ENCODE results near the gene SGTA. TPM values are rescaled to one million over a fixed set of nuclear protein-coding genes. Genes with fewer than 3 reads are reported as not detected.
"Not testable (repeated sequence)": the region's sequence is repeated elsewhere in the genome, so short reads cannot be mapped to it uniquely, and the experiment has no call there.

Gene SGTA, protein sequence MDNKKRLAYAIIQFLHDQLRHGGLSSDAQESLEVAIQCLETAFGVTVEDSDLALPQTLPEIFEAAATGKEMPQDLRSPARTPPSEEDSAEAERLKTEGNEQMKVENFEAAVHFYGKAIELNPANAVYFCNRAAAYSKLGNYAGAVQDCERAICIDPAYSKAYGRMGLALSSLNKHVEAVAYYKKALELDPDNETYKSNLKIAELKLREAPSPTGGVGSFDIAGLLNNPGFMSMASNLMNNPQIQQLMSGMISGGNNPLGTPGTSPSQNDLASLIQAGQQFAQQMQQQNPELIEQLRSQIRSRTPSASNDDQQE
- total RNA-seq: 64.3 and 67.3 TPM in 2 replicates

DNA sequence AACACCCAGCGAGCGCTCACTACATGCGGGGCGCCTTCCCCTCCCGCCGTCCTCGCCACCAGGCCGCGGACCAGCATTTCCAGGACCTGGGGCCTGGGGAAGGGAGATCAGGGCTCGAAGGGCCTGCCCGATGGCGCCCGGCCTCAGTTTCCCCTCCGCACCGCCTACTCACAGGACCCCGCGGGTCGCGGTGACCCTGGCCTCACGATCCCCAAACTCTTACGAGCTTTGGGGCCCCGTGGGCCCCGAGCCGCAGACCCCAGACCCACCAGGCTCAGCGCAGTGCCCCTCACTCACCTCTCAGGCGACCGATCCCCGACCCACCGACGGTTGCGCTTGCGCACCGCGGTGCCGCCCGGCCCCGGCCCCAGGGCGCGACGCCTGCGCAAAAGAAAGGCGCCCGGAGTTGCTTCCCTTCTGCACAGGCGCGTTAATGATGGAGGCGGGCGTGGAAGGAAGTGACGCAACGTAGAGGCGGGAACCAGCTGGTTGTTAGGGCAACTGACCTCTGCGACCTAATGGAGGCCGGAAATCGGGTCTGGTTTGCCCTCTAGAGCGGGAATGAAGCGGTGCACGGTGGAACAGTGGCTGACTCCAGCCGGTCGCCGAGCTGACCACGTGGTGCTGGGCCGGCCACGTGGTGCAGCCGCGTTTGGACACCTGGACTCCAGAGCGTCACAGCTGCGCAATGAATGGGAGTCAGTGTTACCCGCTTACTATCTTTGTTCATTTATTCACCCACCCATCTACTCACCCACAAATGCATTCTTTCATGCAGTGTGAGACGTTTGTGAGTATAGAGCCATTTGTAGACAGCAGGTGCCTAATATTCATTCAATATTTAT is at the start of gene SGTA:
TSS of gene SGTA (minus strand) at position 338 of the 845 bp plus-strand sequence. CDS start 14,205 bp downstream, outside the sequence.
- Mint-ChIP-seq H3K9me3 (no peaks in the 10 kb centered on the region), H3K27me3 (ENCODE audit: low read depth) (no peaks in the 10 kb centered on the region), H3K36me3 (ENCODE audit: low read depth) (peaks cover 30% of the 10 kb centered on the region), H3K27ac (peak within 1 kb of the TSS; percentile 95), H3K4me1 (ENCODE audit: low read depth) (peaks cover 37% of the 10 kb centered on the region), H3K4me3 (ENCODE audit: low read depth) (peak within 1 kb of the TSS; percentile 93)
- intact Hi-C loops (cut with micrococcal nuclease): no loop called here
- DNase-seq (ENCODE audit: low spot score): peak; percentile 96

DNA sequence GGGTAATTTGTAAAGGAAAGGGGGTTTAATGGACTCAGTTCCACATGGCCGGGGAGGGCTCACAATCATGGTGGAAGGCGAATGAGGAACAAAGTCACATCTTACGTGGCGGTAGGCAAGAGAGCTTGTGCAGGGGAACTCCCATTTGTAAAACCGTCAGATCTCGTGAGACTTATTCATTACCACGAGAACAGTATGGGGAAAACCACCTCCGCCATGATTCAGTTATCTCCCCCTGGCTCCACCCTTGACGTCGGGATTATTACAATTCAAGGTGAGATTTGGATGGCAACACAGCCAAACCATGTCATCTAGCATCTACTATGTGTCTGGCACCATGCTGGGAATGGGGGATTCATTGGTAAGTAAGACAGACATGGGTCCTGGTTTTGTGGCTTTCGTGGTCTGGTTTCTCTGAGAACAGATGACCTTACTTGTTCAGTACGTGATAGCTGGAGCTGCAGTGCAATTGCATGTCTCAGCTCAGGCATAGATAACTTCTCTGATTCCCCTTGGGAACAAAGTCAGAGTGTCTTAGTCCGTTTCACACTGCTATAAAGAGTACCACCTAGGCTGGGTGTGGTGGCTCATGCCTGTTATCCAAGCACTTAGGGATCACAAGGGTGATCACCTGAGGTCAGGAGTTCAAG is 44.9 kb upstream of the SGTA start:
- Mint-ChIP-seq H3K27me3 (ENCODE audit: low read depth) (no peaks in the 10 kb centered on the region), H3K4me1 (ENCODE audit: low read depth) (no peaks in the 10 kb centered on the region), H3K9me3 (peaks cover 47% of the 10 kb centered on the region), H3K4me3 (ENCODE audit: low read depth) (no peak overlapping the region), H3K36me3 (ENCODE audit: low read depth) (peaks cover 40% of the 10 kb centered on the region), H3K27ac (no peak overlapping the region)
- intact Hi-C loops (cut with micrococcal nuclease): no loop called here
- no peak for DNase-seq (ENCODE audit: low spot score)

DNA sequence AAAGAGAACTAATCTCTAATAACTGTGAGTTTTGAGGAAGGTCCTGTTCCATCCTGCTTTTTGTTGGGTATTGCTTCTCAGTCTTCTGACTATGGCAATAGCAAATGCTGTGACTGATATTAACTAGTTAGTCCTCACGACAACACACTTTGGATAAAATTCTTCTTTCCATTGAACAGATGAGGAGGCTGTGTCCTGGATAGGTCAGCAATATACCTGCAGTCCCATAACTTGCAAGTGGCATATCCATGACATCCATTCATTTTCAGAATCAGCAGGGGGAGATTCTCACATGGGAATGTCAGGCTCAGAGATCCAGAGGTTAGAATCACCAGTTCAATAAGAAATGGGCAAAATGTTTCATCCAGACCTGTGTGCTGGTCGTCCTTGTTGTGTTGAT is 43.9 kb upstream of the SGTA start:
- no peaks in the 10 kb centered on the region for H3K4me1 Mint-ChIP-seq (ENCODE audit: low read depth)
- peaks cover 36% of the 10 kb centered on the region for H3K36me3 Mint-ChIP-seq (ENCODE audit: low read depth)
- no peak overlapping the region for H3K27ac Mint-ChIP-seq
- no peak overlapping the region for H3K4me3 Mint-ChIP-seq (ENCODE audit: low read depth)
- no peaks in the 10 kb centered on the region for H3K27me3 Mint-ChIP-seq (ENCODE audit: low read depth)
- peaks cover 38% of the 10 kb centered on the region for H3K9me3 Mint-ChIP-seq
- no peak for DNase-seq (ENCODE audit: low spot score)
- intact Hi-C loops (cut with micrococcal nuclease): no loop called here

GRCh38 chr19:2824129-2824528 is 41.1 kb upstream of the SGTA start:
- intact Hi-C loops (cut with micrococcal nuclease): no loop called here
- Mint-ChIP-seq H3K27ac (no peak overlapping the region), H3K9me3 (peaks cover 30% of the 10 kb centered on the region), H3K4me1 (ENCODE audit: low read depth) (no peaks in the 10 kb centered on the region), H3K27me3 (ENCODE audit: low read depth) (no peaks in the 10 kb centered on the region), H3K4me3 (ENCODE audit: low read depth) (no peak overlapping the region), H3K36me3 (ENCODE audit: low read depth) (peaks cover 28% of the 10 kb centered on the region)
- no peak for DNase-seq (ENCODE audit: low spot score)

- DNase-seq (ENCODE audit: low spot score): no peak
- Mint-ChIP-seq H3K36me3 (ENCODE audit: low read depth) (peaks cover 28% of the 10 kb centered on the region), H3K9me3 (peaks cover 28% of the 10 kb centered on the region), H3K4me3 (ENCODE audit: low read depth) (no peak overlapping the region), H3K4me1 (ENCODE audit: low read depth) (no peaks in the 10 kb centered on the region), H3K27ac (no peak overlapping the region), H3K27me3 (ENCODE audit: low read depth) (no peaks in the 10 kb centered on the region)
- intact Hi-C loops (cut with micrococcal nuclease): no loop called here
These were observed 40.6 kb upstream of the SGTA start for GRCh38 chr19:2823646-2824045.

- Mint-ChIP-seq H3K4me3 (ENCODE audit: low read depth) (no peak overlapping the region), H3K27ac (no peak overlapping the region), H3K4me1 (ENCODE audit: low read depth) (no peaks in the 10 kb centered on the region), H3K27me3 (ENCODE audit: low read depth) (no peaks in the 10 kb centered on the region), H3K36me3 (ENCODE audit: low read depth) (peaks cover 20% of the 10 kb centered on the region), H3K9me3 (peaks cover 20% of the 10 kb centered on the region)
- no peak for DNase-seq (ENCODE audit: low spot score)
- intact Hi-C loops (cut with micrococcal nuclease): no loop called here
These were observed 39.8 kb upstream of the SGTA start for GRCh38 chr19:2822846-2823245.

DNA sequence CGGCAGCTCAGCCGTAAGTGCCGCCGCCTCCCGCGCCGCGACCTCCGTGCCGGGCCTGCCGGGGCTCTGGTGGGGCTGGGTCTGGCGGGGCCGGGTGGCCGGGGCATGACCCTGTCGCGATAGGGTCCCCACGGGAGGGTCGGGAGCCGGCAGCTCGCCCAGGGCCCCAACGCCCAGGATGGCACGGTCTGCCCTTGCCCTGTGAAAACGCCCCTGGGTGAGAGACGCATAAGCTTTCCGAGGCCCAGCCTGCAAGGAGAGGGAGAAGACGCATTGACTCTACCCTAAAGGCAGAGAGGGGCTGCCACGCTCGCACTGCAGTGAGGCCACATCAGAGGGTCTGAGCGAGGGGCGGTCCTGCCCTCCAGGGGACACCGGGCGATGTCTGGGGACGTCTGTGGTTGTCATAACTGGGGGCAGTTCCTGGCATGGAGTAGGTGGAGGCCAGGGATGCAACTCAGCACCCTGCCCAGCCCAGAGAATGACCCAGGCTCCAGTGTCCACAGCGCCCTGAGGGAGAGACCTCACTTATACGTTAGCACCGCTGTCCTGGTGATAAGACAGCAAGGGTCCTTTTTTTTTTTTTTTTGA is 37.1 kb upstream of the SGTA start:
- no peak overlapping the region for H3K27ac Mint-ChIP-seq
- DNase-seq (ENCODE audit: low spot score): no peak
- no peaks in the 10 kb centered on the region for H3K4me1 Mint-ChIP-seq (ENCODE audit: low read depth)
- peak overlapping the region; percentile 79 for H3K4me3 Mint-ChIP-seq (ENCODE audit: low read depth)
- peaks cover 8% of the 10 kb centered on the region for H3K9me3 Mint-ChIP-seq
- peaks cover 6% of the 10 kb centered on the region for H3K36me3 Mint-ChIP-seq (ENCODE audit: low read depth)
- intact Hi-C loops (cut with micrococcal nuclease): no loop called here
- no peaks in the 10 kb centered on the region for H3K27me3 Mint-ChIP-seq (ENCODE audit: low read depth)

DNA sequence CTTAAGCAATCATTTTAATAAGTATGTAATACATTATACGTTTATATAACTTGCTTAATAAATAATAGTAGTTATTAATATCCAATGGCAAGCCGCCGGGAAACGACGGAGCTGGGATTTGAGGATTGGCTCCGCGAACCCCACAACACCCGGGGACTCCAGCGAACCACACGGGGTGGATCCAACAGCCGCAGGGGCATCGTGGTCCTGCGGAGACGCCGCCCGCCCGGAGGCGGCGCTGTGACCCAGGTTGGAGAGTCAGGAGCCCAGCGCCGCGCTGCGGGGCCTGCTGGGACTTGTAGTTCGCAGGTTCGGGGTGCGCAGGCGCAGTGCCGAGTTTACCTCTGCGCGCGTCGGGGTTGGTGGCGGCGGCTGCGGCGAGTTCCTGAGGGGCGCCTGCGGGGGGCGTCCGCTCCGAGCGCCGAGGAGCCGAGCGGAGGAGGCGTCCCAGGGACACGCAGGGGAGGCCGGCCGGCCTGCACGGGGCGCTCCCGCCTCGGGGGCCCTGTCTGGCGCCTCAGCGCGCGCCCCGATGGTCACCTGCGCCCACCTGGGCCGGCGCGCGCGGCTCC is 36.6 kb upstream of the SGTA start, which contains the start of gene ZNF554:
TSS of gene ZNF554 (plus strand) at position 329 of the 572 bp plus-strand sequence. CDS start at position 533, 204 bp downstream.
- H3K27ac Mint-ChIP-seq: no peak within 1 kb of the TSS
- H3K4me1 Mint-ChIP-seq (ENCODE audit: low read depth): no peaks in the 10 kb centered on the region
- peaks cover 4% of the 10 kb centered on the region for H3K36me3 Mint-ChIP-seq (ENCODE audit: low read depth)
- DNase-seq (ENCODE audit: low spot score): peak; percentile 94
- H3K4me3 Mint-ChIP-seq (ENCODE audit: low read depth): peak within 1 kb of the TSS; percentile 79
- intact Hi-C loops (cut with micrococcal nuclease): no loop called here
- peaks cover 5% of the 10 kb centered on the region for H3K9me3 Mint-ChIP-seq
- H3K27me3 Mint-ChIP-seq (ENCODE audit: low read depth): no peaks in the 10 kb centered on the region

GRCh38 chr19:2817237-2817829 is 34.3 kb upstream of the SGTA start:
- H3K36me3 Mint-ChIP-seq (ENCODE audit: low read depth); DNase-seq (ENCODE audit: low spot score); H3K27me3 Mint-ChIP-seq (ENCODE audit: low read depth); H3K4me3 Mint-ChIP-seq (ENCODE audit: low read depth); H3K4me1 Mint-ChIP-seq (ENCODE audit: low read depth); intact Hi-C loops (cut with micrococcal nuclease); H3K9me3 Mint-ChIP-seq; H3K27ac Mint-ChIP-seq: not testable (repeated sequence)

DNA sequence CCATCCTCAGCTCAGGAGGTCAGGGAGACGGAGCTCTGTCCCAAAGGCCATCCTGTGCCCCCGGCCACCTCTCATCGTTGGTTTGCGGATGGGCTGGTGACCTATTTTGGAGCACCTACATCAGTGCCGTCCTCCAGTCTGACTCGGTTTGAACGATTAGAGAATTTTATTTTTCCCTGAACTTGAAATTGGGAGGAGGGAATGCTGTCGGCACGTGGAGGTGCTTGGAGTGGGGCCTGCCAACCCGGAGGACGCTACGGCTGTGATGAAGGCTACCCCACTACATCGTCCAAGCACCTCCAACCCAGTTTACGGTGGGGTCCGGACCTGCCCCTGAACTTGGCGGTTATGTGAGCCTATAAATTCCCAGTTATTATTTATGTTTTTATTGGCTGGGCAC is 33.6 kb upstream of the SGTA start:
- Mint-ChIP-seq H3K9me3 (no peaks in the 10 kb centered on the region), H3K27me3 (ENCODE audit: low read depth) (no peaks in the 10 kb centered on the region), H3K27ac (no peak overlapping the region), H3K4me3 (ENCODE audit: low read depth) (no peak overlapping the region), H3K36me3 (ENCODE audit: low read depth) (peaks cover 4% of the 10 kb centered on the region), H3K4me1 (ENCODE audit: low read depth) (no peaks in the 10 kb centered on the region)
- intact Hi-C loops (cut with micrococcal nuclease): no loop called here
- no peak for DNase-seq (ENCODE audit: low spot score)

GRCh38 chr19:2815923-2816322 is 32.9 kb upstream of the SGTA start:
- DNase-seq (ENCODE audit: low spot score): no peak
- Mint-ChIP-seq H3K4me3 (ENCODE audit: low read depth) (no peak overlapping the region), H3K9me3 (no peaks in the 10 kb centered on the region), H3K27me3 (ENCODE audit: low read depth) (no peaks in the 10 kb centered on the region), H3K36me3 (ENCODE audit: low read depth) (peaks cover 4% of the 10 kb centered on the region), H3K27ac (no peak overlapping the region), H3K4me1 (ENCODE audit: low read depth) (no peaks in the 10 kb centered on the region)
- intact Hi-C loops (cut with micrococcal nuclease): no loop called here

DNA sequence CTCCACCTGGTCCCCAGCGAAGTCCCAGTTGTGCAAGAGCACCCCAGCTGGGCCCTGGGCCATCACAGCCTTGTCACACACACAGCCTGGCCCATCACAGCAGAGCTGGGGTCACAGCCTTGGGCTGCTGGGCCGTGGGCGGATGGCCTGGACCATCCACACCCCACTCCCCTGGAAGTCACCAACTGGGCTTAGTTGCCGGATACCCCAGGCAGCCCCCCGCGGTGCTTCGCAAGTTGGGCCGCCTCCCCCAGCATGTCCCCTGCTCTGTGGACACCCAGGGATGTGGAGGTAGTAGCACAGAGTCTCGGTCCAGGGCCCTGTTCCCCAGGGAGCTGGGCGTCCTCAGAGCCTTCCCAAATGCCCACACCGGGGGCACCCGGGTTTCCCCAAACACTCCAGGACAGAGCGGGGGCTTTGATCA is 32.1 kb upstream of the SGTA start:
- intact Hi-C loops (cut with micrococcal nuclease): no loop called here
- Mint-ChIP-seq H3K27ac (no peak overlapping the region), H3K27me3 (ENCODE audit: low read depth) (no peaks in the 10 kb centered on the region), H3K9me3 (no peaks in the 10 kb centered on the region), H3K4me1 (ENCODE audit: low read depth) (no peaks in the 10 kb centered on the region), H3K36me3 (ENCODE audit: low read depth) (peaks cover 4% of the 10 kb centered on the region), H3K4me3 (ENCODE audit: low read depth) (no peak overlapping the region)
- DNase-seq (ENCODE audit: low spot score): no peak

Data from activated T-helper 2 cell treated with anti-CD3 and anti-CD28 coated beads, Interferon-gamma antibody, Interleukin-2, Interleukin-4, amounts not matched to agents 10 μg/mL and 5 μg/mL and 100 μg/mL, durations not matched to agents 14 hours and 24 hours and 36 hours (primary cell).